Measurements from ENCODE around the gene TJP1.
A peak's percentile ranks its signal among the peaks of the same experiment; 100 is the strongest.

The TJP1 gene

GRCh38 chr15:29805043-29805707 is 17.1 kb downstream of the TJP1 start (continued):
- TF ChIP-seq WT1 (tag by site-specific recombination; IDR thresholded peaks at IDR 0.05) (no peak), ZNF24 (tag by site-specific recombination; IDR thresholded peaks at IDR 0.05) (peak; percentile 54; the same call in 1 of the 2 replicates), ZNF292 (tag by site-specific recombination; IDR thresholded peaks at IDR 0.05; ENCODE audit: borderline replicate concordance, low read depth) (no peak)

- ChIA-PET CTCF (no interaction called here), POLR2A (no interaction called here)
- H3K9me3 ChIP-seq (ENCODE audit: control insufficient read depth, insufficient read depth, low read depth, low read length) = no peaks in the 10 kb centered on the region
- H3K36me3 ChIP-seq (ENCODE audit: control insufficient read depth in 2 of 2, insufficient read depth in 1 of 2, low read length in 2 of 2) = peaks cover 0 to 3% of the 10 kb centered on the region in 2 experiments; a peak in 1 of 3 replicates
- no peak for TF ChIP-seq OVOL3 (tag by site-specific recombination; IDR thresholded peaks at IDR 0.05)
- TF ChIP-seq ZNF639 (tag by site-specific recombination; IDR thresholded peaks at IDR 0.05) = no peak
- no peak for TF ChIP-seq PRDM4 (tag by site-specific recombination; IDR thresholded peaks at IDR 0.05)
- no peak for TF ChIP-seq GLIS2 (tag by site-specific recombination; IDR thresholded peaks at IDR 0.05)
- TF ChIP-seq ZNF692 (tag by site-specific recombination; IDR thresholded peaks at IDR 0.05) = no peak
- H3K4me1 ChIP-seq (ENCODE audit: control insufficient read depth, insufficient read depth, low read length) = peaks cover 12% of the 10 kb centered on the region; the same call in 1 of the 2 replicates
- H3K27ac ChIP-seq (ENCODE audit: extremely low read depth, low read depth, low read length) = no peak overlapping the region
- H3K4me3 ChIP-seq (ENCODE audit: low read depth, low read length) = no peak overlapping the region
Observed at GRCh38 chr15:29802411-29802810, 19.9 kb downstream of the TJP1 start.

- no peak for TF ChIP-seq ZNF76 (tag by site-specific recombination; IDR thresholded peaks at IDR 0.05; ENCODE audit: borderline replicate concordance, low read depth)
- no peak for TF ChIP-seq ZSCAN18 (tag by site-specific recombination; IDR thresholded peaks at IDR 0.05)
- no peak for TF ChIP-seq ZNF274 (IDR thresholded peaks at IDR 0.05; ENCODE audit: low read length)
- TF ChIP-seq ZNF274 (tag by site-specific recombination; IDR thresholded peaks at IDR 0.05; ENCODE audit: borderline replicate concordance) = no peak
- TF ChIP-seq ZNF518A (tag by site-specific recombination; conservative IDR thresholded peaks at IDR 0.05; ENCODE audit: low read depth) = no peak
- H3K27ac ChIP-seq (ENCODE audit: extremely low read depth, low read depth, low read length) = no peak overlapping the region
Observed at GRCh38 chr15:29800491-29801366, 21.5 kb downstream of the TJP1 start.

More at GRCh38 chr15:29800491-29801366, 21.5 kb downstream of the TJP1 start:
- POLR2A ChIA-PET = no interaction called here
- H3K36me3 ChIP-seq (ENCODE audit: control insufficient read depth in 2 of 2, insufficient read depth in 1 of 2, low read length in 2 of 2) = peaks cover 0 to 3% of the 10 kb centered on the region in 2 experiments; a peak in 1 of 3 replicates
- H3K4me3 ChIP-seq (ENCODE audit: low read depth, low read length) = no peak overlapping the region
- H3K4me1 ChIP-seq (ENCODE audit: control insufficient read depth, insufficient read depth, low read length) = peaks cover 12% of the 10 kb centered on the region; the same call in 1 of the 2 replicates
- no peaks in the 10 kb centered on the region for H3K9me3 ChIP-seq (ENCODE audit: control insufficient read depth, insufficient read depth, low read depth, low read length)
- CTCF ChIA-PET = interaction anchor here (0.6 to 0.7 kb wide), 2 partner anchors 72 to 154 kb away, joined by 3 read pairs; no protein-coding TSS in a partner anchor
